ENCODE results near the gene ATRAID. TPM values are rescaled to one million over a fixed set of nuclear protein-coding genes. Genes with fewer than 3 reads are reported as not detected.
A peak's percentile ranks its signal among the peaks of the same experiment; 100 is the strongest.

ATRAID gene
- total RNA-seq, 1 donor from 2014 or later = 150 TPM

GRCh38 chr2:27262379-27263286 lies 50.8 kb downstream of the ATRAID start, which contains the start of gene SLC30A3:
TSS of gene SLC30A3 (minus strand) at chr2:27263047. CDS start at chr2:27262906, 141 bp downstream.
- H3K36me3 ChIP-seq = no peaks in the 10 kb centered on the region
- TF ChIP-seq, protein P1, sequence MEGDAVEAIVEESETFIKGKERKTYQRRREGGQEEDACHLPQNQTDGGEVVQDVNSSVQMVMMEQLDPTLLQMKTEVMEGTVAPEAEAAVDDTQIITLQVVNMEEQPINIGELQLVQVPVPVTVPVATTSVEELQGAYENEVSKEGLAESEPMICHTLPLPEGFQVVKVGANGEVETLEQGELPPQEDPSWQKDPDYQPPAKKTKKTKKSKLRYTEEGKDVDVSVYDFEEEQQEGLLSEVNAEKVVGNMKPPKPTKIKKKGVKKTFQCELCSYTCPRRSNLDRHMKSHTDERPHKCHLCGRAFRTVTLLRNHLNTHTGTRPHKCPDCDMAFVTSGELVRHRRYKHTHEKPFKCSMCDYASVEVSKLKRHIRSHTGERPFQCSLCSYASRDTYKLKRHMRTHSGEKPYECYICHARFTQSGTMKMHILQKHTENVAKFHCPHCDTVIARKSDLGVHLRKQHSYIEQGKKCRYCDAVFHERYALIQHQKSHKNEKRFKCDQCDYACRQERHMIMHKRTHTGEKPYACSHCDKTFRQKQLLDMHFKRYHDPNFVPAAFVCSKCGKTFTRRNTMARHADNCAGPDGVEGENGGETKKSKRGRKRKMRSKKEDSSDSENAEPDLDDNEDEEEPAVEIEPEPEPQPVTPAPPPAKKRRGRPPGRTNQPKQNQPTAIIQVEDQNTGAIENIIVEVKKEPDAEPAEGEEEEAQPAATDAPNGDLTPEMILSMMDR (IDR thresholded peaks at IDR 0.05) = no peak
- TF ChIP-seq POLR2AphosphoS5 (IDR thresholded peaks at IDR 0.05; ENCODE audit: insufficient read depth in 1 of 2, low read depth in 1 of 2) = no peak
- no peak for TF ChIP-seq POLR2A (IDR thresholded peaks at IDR 0.05)
- H3K4me1 ChIP-seq = peaks cover 31% of the 10 kb centered on the region
- no peak for DNase-seq (ENCODE audit: extremely low spot score in 2 of 2)
- no peaks in the 10 kb centered on the region for H3K9me3 ChIP-seq
- intact Hi-C loops (cut with DNase I) = no loop called here
- peak within 1 kb of the TSS; percentile 37 to 45 for H3K4me3 ChIP-seq
- H3K27me3 ChIP-seq = peaks cover 30% of the 10 kb centered on the region
- H3K27ac ChIP-seq = no peak within 1 kb of the TSS

DNA sequence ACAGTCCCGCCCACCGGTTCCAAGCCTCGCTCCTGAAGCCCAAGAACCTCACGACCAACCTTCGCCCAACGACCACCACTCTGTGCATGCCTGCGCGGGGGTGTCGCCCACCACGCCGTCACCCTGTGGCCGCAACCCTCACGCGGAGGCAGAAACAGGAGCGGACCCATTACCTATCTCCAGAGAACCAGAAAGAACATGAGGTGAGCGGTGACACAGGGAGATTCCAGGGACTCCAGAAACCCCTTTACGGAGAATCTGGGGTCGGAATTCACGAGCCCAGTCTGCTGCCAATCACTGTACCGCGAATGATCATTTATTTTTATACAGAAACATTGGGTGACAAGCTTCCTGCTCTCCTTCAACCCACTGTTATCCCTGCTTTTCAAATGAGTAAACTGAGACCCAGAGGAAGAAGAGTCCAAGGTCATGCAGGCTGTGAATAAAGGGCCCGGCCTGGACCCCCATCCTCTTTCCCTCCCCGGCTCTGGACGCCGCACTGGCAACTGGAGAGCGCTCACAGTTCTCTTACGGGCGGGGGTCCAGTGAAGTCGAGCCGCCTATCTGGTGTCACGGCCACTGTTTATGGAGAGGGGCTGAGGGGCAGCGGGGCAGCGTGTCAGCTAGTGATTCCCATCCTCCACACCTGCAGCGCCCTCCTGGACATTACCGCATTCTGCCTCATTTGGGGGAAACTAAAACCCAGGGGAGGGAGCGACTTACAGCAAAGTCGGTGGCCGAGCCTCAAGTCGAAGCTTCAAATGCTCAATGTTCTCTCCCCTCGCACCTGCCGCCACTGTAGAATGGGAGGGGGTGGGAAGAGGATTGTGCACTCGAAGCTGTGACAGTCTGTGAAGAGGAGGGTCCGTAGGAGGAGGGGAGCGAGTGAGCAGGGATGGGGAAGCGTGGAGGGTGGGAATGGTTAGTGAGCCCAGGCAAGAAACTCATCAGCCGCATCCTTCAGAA lies 51.7 kb downstream of the ATRAID start:
- Histone ChIP-seq H3K27ac (no peak overlapping the region), H3K36me3 (no peaks in the 10 kb centered on the region), H3K4me3 (peak overlapping the region; percentile 37 to 45), H3K27me3 (peaks cover 30% of the 10 kb centered on the region), H3K4me1 (peaks cover 31% of the 10 kb centered on the region), H3K9me3 (no peaks in the 10 kb centered on the region)
- DNase-seq (ENCODE audit: extremely low spot score in 2 of 2) = no peak
- intact Hi-C loops (cut with DNase I) = no loop called here
- TF ChIP-seq POLR2A (IDR thresholded peaks at IDR 0.05) = no peak
- TF ChIP-seq POLR2AphosphoS5 (IDR thresholded peaks at IDR 0.05; ENCODE audit: insufficient read depth in 1 of 2, low read depth in 1 of 2) = no peak
- TF ChIP-seq, protein P1 (IDR thresholded peaks at IDR 0.05) = no peak

GRCh38 chr2:27264253-27264752 lies 52.5 kb downstream of the ATRAID start:
- Histone ChIP-seq H3K27ac (no peak overlapping the region), H3K9me3 (no peaks in the 10 kb centered on the region), H3K36me3 (no peaks in the 10 kb centered on the region), H3K27me3 (peaks cover 30% of the 10 kb centered on the region), H3K4me3 (peak overlapping the region; percentile 24 to 33), H3K4me1 (peaks cover 31% of the 10 kb centered on the region)
- DNase-seq (ENCODE audit: extremely low spot score in 2 of 2) = no peak
- intact Hi-C loops (cut with DNase I) = no loop called here
- no peak for TF ChIP-seq POLR2A (IDR thresholded peaks at IDR 0.05)
- TF ChIP-seq, protein P1 (IDR thresholded peaks at IDR 0.05) = no peak
- no peak for TF ChIP-seq POLR2AphosphoS5 (IDR thresholded peaks at IDR 0.05; ENCODE audit: insufficient read depth in 1 of 2, low read depth in 1 of 2)

- peak overlapping the region; percentile 24 to 33 for H3K4me3 ChIP-seq
- intact Hi-C loops (cut with DNase I) = no loop called here
- TF ChIP-seq, protein P1 (IDR thresholded peaks at IDR 0.05) = no peak
- no peak for TF ChIP-seq POLR2AphosphoS5 (IDR thresholded peaks at IDR 0.05; ENCODE audit: insufficient read depth in 1 of 2, low read depth in 1 of 2)
- no peak for TF ChIP-seq POLR2A (IDR thresholded peaks at IDR 0.05)
- no peaks in the 10 kb centered on the region for H3K36me3 ChIP-seq
- H3K9me3 ChIP-seq = no peaks in the 10 kb centered on the region
- peaks cover 30% of the 10 kb centered on the region for H3K27me3 ChIP-seq
- peaks cover 31% of the 10 kb centered on the region for H3K4me1 ChIP-seq
- DNase-seq (ENCODE audit: extremely low spot score in 2 of 2) = no peak
- no peak overlapping the region for H3K27ac ChIP-seq
Observed at GRCh38 chr2:27264753-27265535, 53.1 kb downstream of the ATRAID start.
